Loucy (cell line): Measurements from ENCODE around the gene DPF1.

Experiments
- CTCF ChIP-seq: fragments of 200-600 bp; sonication (generic); conservative IDR thresholded peaks from 2 replicates; pipeline ENCODE4 v1.5.1; 2014; ENCODE audit warnings: mild to moderate bottlenecking, antibody characterized with exemption, low read length
- EZH2phosphoT487 ChIP-seq: fragments of 200-600 bp; IDR thresholded peaks from 2 replicates; pipeline ENCODE4 v1.6.1; 2018; ENCODE audit warnings: antibody characterized with exemption, mild to moderate bottlenecking, moderate library complexity, borderline replicate concordance

GRCh38 chr19:38207543-38207942 is 16.5 kb downstream of the DPF1 start:
- TF ChIP-seq EZH2phosphoT487 (no peak), CTCF (no peak)
